Measurements from ENCODE around the gene SRC. TPM values are rescaled to one million over a fixed set of nuclear protein-coding genes. Genes with fewer than 3 reads are reported as not detected.

SRC gene
- total RNA-seq, 2 donors from 2014 or later = 25.9 to 35.3 TPM

DNA sequence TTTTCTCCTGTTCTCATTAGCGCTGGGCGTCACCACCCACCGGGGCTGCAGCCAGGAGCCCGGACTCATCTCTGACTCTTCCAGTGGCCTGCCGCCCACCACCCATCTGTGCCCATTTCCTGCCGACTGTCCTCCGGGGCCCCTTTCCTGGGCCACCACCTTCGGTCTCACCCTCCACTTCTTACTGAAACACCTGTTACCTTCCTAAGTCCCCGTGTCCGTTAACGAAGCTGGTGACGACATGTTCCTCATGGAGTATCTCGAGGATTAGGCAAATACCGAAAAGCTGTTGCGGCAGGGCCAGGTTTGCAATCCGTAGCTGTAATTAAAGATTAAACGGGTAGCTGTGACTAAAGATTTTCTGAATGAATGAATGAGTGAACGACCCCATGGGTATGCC lies 80.2 kb downstream of the SRC start:
- no peak for TF ChIP-seq POLR2A (IDR thresholded peaks at IDR 0.05)
- TF ChIP-seq, protein P1, sequence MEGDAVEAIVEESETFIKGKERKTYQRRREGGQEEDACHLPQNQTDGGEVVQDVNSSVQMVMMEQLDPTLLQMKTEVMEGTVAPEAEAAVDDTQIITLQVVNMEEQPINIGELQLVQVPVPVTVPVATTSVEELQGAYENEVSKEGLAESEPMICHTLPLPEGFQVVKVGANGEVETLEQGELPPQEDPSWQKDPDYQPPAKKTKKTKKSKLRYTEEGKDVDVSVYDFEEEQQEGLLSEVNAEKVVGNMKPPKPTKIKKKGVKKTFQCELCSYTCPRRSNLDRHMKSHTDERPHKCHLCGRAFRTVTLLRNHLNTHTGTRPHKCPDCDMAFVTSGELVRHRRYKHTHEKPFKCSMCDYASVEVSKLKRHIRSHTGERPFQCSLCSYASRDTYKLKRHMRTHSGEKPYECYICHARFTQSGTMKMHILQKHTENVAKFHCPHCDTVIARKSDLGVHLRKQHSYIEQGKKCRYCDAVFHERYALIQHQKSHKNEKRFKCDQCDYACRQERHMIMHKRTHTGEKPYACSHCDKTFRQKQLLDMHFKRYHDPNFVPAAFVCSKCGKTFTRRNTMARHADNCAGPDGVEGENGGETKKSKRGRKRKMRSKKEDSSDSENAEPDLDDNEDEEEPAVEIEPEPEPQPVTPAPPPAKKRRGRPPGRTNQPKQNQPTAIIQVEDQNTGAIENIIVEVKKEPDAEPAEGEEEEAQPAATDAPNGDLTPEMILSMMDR (IDR thresholded peaks at IDR 0.05) = no peak
- no peaks in the 10 kb centered on the region for H3K9me3 ChIP-seq
- intact Hi-C loops (cut with DNase I) = no loop called here
- WGBS, 2 donors = 52 to 58% methylated on average over 18 of the region's 18 CpGs
- H3K27ac ChIP-seq = no peak overlapping the region
- no peak overlapping the region for H3K4me3 ChIP-seq
- H3K4me1 ChIP-seq = no peaks in the 10 kb centered on the region
- H3K36me3 ChIP-seq (replicated peaks in 1 of 2; ENCODE audit: insufficient read depth in 1 of 2, low read depth in 2 of 2) = no peaks in the 10 kb centered on the region
- ATAC-seq (no peak), DNase-seq (no peak)
- H3K27me3 ChIP-seq = no peaks in the 10 kb centered on the region

DNA sequence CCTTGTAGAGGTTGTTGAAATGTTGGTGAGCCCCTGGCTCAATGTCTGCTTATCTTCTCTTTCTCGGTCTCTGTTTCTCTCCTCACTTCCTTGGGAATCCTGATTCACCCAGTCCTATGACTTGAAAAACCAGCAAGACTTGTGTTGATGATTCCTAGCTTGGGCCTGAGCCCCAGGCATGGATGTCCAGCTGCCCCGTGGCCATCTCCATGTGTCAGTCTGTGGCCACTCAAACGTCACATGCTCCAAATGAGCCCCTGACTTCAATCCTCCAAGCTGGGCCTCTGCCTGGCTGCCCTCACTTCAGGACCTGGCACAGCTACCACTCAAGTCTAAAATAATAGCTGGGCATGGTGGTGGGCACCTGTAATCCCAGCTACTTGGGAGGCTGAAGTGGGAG lies 81.0 kb downstream of the SRC start:
- intact Hi-C loops (cut with DNase I) = no loop called here
- DNase-seq (no peak), ATAC-seq (no peak)
- Histone ChIP-seq H3K27me3 (no peaks in the 10 kb centered on the region), H3K9me3 (no peaks in the 10 kb centered on the region), H3K4me1 (no peaks in the 10 kb centered on the region), H3K36me3 (replicated peaks in 1 of 2; ENCODE audit: insufficient read depth in 1 of 2, low read depth in 2 of 2) (no peaks in the 10 kb centered on the region), H3K27ac (no peak overlapping the region), H3K4me3 (no peak overlapping the region)
- WGBS, 2 donors = 66 to 71% methylated on average over 3 of the region's 3 CpGs
- TF ChIP-seq POLR2A (IDR thresholded peaks at IDR 0.05) = no peak
- TF ChIP-seq, protein P1 (IDR thresholded peaks at IDR 0.05) = no peak

DNA sequence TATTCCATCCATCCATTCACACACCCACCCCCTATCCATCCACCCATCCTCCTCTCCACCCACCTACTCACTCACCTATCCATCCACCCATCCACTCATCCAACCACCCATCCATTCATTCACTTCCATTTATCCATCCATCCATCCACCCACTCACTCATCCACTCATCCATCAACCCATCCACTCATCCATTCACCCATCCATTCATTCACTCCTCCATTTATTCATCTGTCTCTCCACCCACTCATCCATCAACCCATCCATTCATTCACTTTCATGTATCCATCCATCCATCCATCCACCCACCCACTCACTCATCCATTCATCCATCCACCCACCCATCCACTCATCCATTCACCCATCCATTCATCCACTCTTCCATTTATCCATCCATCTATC lies 84.1 kb downstream of the SRC start:
- no peak overlapping the region for H3K27ac ChIP-seq
- H3K4me3 ChIP-seq = no peak overlapping the region
- no peaks in the 10 kb centered on the region for H3K9me3 ChIP-seq
- intact Hi-C loops (cut with DNase I) = no loop called here
- TF ChIP-seq, protein P1 (IDR thresholded peaks at IDR 0.05) = no peak
- no peak for TF ChIP-seq POLR2A (IDR thresholded peaks at IDR 0.05)
- DNase-seq (no peak), ATAC-seq (no peak)
- no peaks in the 10 kb centered on the region for H3K27me3 ChIP-seq
- no peaks in the 10 kb centered on the region for H3K4me1 ChIP-seq
- no peaks in the 10 kb centered on the region for H3K36me3 ChIP-seq (replicated peaks in 1 of 2; ENCODE audit: insufficient read depth in 1 of 2, low read depth in 2 of 2)

DNA sequence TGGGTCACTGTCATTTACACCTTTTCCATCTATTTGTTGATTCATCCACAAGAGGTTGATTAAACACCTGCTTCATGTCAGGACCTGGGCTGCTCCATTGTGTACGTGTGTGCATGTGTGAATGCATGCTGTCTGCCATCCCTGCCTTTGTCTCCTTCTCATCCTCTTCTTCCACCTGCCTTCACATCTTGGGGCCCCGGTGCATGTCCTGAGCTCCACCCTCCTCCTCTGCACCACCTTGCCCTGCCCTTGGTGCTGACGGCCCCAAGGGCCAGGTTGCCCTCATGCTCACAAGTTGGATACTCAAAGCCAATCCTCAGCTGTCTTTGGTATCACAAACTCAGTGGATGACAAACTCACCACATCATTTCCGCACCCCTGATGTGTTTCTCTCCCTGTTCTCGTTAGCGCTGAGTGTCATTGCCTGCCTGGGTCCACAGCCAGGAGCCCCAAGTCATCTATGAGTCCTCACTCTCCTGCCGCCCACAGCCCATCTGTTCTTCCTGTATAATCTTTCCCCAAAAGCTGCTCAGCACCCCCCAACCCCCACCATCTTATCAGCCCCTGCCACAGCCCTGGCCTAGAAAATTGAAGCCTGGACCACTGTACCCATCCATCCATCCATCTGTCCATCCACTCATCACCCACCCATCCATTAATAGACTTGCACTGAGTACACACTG lies 85.0 kb downstream of the SRC start:
- intact Hi-C loops (cut with DNase I) = no loop called here
- no peak for DNase-seq
- 63 to 65% methylated on average over 7 of the region's 7 CpGs for WGBS, 2 donors

More for the DNA sequence above, 85.0 kb downstream of the SRC start:
- Histone ChIP-seq H3K4me1 (no peaks in the 10 kb centered on the region), H3K9me3 (no peaks in the 10 kb centered on the region), H3K27me3 (no peaks in the 10 kb centered on the region), H3K27ac (no peak overlapping the region), H3K36me3 (replicated peaks in 1 of 2; ENCODE audit: insufficient read depth in 1 of 2, low read depth in 2 of 2) (no peaks in the 10 kb centered on the region), H3K4me3 (no peak overlapping the region)
- no peak for ATAC-seq
- TF ChIP-seq, protein P1 (IDR thresholded peaks at IDR 0.05) = no peak
- no peak for TF ChIP-seq POLR2A (IDR thresholded peaks at IDR 0.05)

All from body of pancreas (tissue), 4 donors.